ENCODE measurements around the gene KIAA1958.

- TF ChIP-seq CTCF (IDR thresholded peaks at IDR 0.05), result no peak
- no peak for TF ChIP-seq POLR2A (IDR thresholded peaks at IDR 0.05)
- TF ChIP-seq EP300 (IDR thresholded peaks at IDR 0.05), result no peak
- no peak for TF ChIP-seq POLR2AphosphoS5 (IDR thresholded peaks at IDR 0.05)
Measured at GRCh38 chr9:112502175-112502946, 15.7 kb downstream of the KIAA1958 start.

Data from suprapubic skin (tissue), 4 donors.